Chondrocyte (in vitro differentiated cells): Measurements from ENCODE around the gene GAK. TPM values are rescaled to one million over a fixed set of nuclear protein-coding genes. Genes with fewer than 3 reads are reported as not detected.
A peak's percentile ranks its signal among the peaks of the same experiment; 100 is the strongest.

Experiments used
- DNase-seq: peaks from one replicate; pipeline ENCODE4 v3.0.0; 2021; ENCODE audit warnings: mixed read lengths, low spot score
- H3K27ac Mint-ChIP-seq: one replicate; pipeline ENCODE4 v1.8.0; 2021; ENCODE audit warnings: mild to moderate bottlenecking, moderate library complexity, mixed read lengths; ENCODE audit not compliant: unreplicated experiment
- H3K27me3 Mint-ChIP-seq: 2 replicates; pipeline ENCODE4 v1.8.0; 2021; ENCODE audit warnings: low read depth, mixed read lengths
- H3K36me3 Mint-ChIP-seq: 2 replicates; pipeline ENCODE4 v1.8.0; 2021; ENCODE audit warnings: low read depth, mixed read lengths
- H3K4me1 Mint-ChIP-seq: 2 replicates; pipeline ENCODE4 v1.8.0; 2021; ENCODE audit warnings: low read depth, mild to moderate bottlenecking, mixed read lengths
- H3K4me3 Mint-ChIP-seq: one replicate; pipeline ENCODE4 v1.8.0; 2021; ENCODE audit warnings: mild to moderate bottlenecking, moderate library complexity, mixed read lengths; ENCODE audit not compliant: unreplicated experiment
- H3K9me3 Mint-ChIP-seq: 2 replicates; pipeline ENCODE4 v1.8.0; 2021; ENCODE audit warnings: low read depth, mixed read lengths
- total RNA-seq: library from RNA; stranded (reverse); gene quantifications from 3 replicates; pipeline ENCODE4 v1.2.1, GENCODE V29; 2021
- TF ChIP-seq, protein P1 (sequence below): fragments of 200-600 bp; sonication (generic); IDR thresholded peaks from 2 replicates; pipeline ENCODE4 v1.5.0; 2021; ENCODE audit warnings: antibody characterized with exemption, mild to moderate bottlenecking, moderate library complexity

Gene GAK
- total RNA-seq, 1 donor from 2014 or later: 61.4 TPM

DNA sequence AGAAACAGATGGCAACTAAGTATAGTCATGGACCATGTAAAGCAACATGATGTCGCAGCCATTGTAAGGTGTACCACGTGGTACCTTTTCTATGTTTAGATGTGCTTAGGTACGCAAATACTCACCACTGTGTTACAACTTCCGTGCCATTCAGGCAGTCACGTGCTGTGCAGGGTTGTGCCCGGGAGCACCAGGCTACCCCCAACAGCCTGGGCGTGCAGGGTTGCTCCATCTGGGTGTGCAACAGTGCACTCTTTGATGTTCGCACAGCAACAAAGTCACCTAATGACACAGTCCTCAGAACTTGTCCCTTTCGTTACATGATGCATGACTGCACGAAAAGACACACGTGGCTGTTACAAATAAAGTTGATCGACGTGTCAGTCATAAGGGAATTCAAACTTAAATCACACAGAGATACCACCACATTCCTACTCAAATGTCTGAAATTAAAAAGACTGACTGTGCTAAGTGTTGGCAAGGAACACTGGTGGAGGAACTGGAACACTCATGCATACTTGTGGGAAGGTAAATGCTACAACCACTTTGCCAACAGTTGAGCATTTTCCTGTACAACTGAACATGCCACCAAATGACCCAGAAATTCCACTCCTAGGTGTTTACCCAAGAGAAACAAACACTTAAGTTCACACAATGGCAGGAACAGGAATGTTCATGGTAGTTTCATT is 130.5 kb downstream of the GAK start:
- peak; percentile 52 for DNase-seq
- Mint-ChIP-seq H3K36me3 (peaks cover 2% of the 10 kb centered on the region), H3K4me1 (no peaks in the 10 kb centered on the region), H3K9me3 (peaks cover 10% of the 10 kb centered on the region), H3K27me3 (peaks cover 13% of the 10 kb centered on the region), H3K4me3 (no peak overlapping the region), H3K27ac (no peak overlapping the region)
- TF ChIP-seq, protein P1, sequence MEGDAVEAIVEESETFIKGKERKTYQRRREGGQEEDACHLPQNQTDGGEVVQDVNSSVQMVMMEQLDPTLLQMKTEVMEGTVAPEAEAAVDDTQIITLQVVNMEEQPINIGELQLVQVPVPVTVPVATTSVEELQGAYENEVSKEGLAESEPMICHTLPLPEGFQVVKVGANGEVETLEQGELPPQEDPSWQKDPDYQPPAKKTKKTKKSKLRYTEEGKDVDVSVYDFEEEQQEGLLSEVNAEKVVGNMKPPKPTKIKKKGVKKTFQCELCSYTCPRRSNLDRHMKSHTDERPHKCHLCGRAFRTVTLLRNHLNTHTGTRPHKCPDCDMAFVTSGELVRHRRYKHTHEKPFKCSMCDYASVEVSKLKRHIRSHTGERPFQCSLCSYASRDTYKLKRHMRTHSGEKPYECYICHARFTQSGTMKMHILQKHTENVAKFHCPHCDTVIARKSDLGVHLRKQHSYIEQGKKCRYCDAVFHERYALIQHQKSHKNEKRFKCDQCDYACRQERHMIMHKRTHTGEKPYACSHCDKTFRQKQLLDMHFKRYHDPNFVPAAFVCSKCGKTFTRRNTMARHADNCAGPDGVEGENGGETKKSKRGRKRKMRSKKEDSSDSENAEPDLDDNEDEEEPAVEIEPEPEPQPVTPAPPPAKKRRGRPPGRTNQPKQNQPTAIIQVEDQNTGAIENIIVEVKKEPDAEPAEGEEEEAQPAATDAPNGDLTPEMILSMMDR: no peak

Other genes starting within 250 kb of the GAK start
- 0.85 to 1.3 TPM (median 0.89 TPM) in 3 replicates for gene SLC49A3, start 243.2 kb downstream of the GAK start, total RNA-seq
- gene PCGF3, start 226.5 kb downstream of the GAK start, total RNA-seq: 54.1 to 60.8 TPM (median 55.4 TPM) in 3 replicates
- not detected in 3 replicates for gene CPLX1, start 106.2 kb downstream of the GAK start, total RNA-seq
- gene TMEM175, start 144 bp upstream of the GAK start, total RNA-seq: 25.5 to 47.5 TPM (median 26.1 TPM) in 3 replicates
- gene DGKQ, start 41.3 kb upstream of the GAK start, total RNA-seq: 15.4 to 18.6 TPM (median 17.2 TPM) in 3 replicates
- gene IDUA, start 54.7 kb upstream of the GAK start, total RNA-seq: 42.6 to 53.0 TPM (median 46.0 TPM) in 3 replicates
- 0.72 to 1.6 TPM (median 0.75 TPM) in 3 replicates for gene SLC26A1, start 61.1 kb upstream of the GAK start, total RNA-seq
- gene FGFRL1, start 79.3 kb upstream of the GAK start, total RNA-seq: 70.4 to 76.3 TPM (median 75.7 TPM) in 3 replicates
- gene RNF212, start 181.2 kb upstream of the GAK start, total RNA-seq: 4.6 to 12.8 TPM (median 9.1 TPM) in 3 replicates
- 158 to 184 TPM (median 162 TPM) in 3 replicates for gene SPON2, start 240.3 kb upstream of the GAK start, total RNA-seq